ENCODE results near the gene MYMX. TPM values are rescaled to one million over a fixed set of nuclear protein-coding genes. Genes with fewer than 3 reads are reported as not detected.

MYMX gene
- total and polyA plus RNA-seq, 2 of the 13 experiments (the other 11 are each of a cell fraction or from before 2014, with no cell fraction given): not detected

- TF ChIP-seq ATF6 (CRISPR knock-in tag; conservative IDR thresholded peaks at IDR 0.05) (0 out of 2 replicates have a peak, but pooled peaks have one; percentile 18), KMT2B (CRISPR knock-in tag; IDR thresholded peaks at IDR 0.05) (peak; percentile 76; the same call in 1 of the 2 replicates), SPEN (CRISPR knock-in tag; IDR thresholded peaks at IDR 0.05; ENCODE audit: low read depth) (peak; percentile 69; the same call in 1 of the 2 replicates), POLR2AphosphoS2 (IDR thresholded peaks at IDR 0.05; ENCODE audit: low read depth, low read length) (peak; percentile 48; the same call in 1 of the 2 replicates), ZSCAN29 (CRISPR knock-in tag; conservative IDR thresholded peaks at IDR 0.05) (0 out of 2 replicates have a peak, but pooled peaks have one; percentile 73), PAXIP1 (CRISPR knock-in tag; conservative IDR thresholded peaks at IDR 0.05) (peak; percentile 44), HINFP (CRISPR knock-in tag; IDR thresholded peaks at IDR 0.05; ENCODE audit: low read depth) (peak; percentile 7; the same call in 1 of the 2 replicates), STAT5B (CRISPR knock-in tag; IDR thresholded peaks at IDR 0.05) (no peak), ZNF263 (CRISPR knock-in tag; IDR thresholded peaks at IDR 0.05) (peak; percentile 97), DNMT1 (CRISPR knock-in tag; IDR thresholded peaks at IDR 0.05) (0 out of 2 replicates have a peak, but pooled peaks have one; percentile 5), ZNF350 (CRISPR knock-in tag; IDR thresholded peaks at IDR 0.05; ENCODE audit: borderline replicate concordance, low read depth) (0 out of 2 replicates have a peak, but pooled peaks have one; percentile 85), MAZ (IDR thresholded peaks at IDR 0.05; ENCODE audit: borderline replicate concordance, low read depth, low read length) (no peak), MAZ (CRISPR knock-in tag; IDR thresholded peaks at IDR 0.05; ENCODE audit: low read depth) (no peak), PAWR (CRISPR knock-in tag; IDR thresholded peaks at IDR 0.05; ENCODE audit: borderline replicate concordance) (peak; percentile 20; the same call in 1 of the 2 replicates), TIGD3 (CRISPR knock-in tag; IDR thresholded peaks at IDR 0.05; ENCODE audit: borderline replicate concordance) (peak; percentile 48; the same call in 1 of the 2 replicates), RNF2 (conservative IDR thresholded peaks at IDR 0.05; ENCODE audit: low read depth) (no peak; the same call in 1 of the 2 replicates), FOSL2 (CRISPR knock-in tag; IDR thresholded peaks at IDR 0.05) (peak; percentile 94), CEBPB (IDR thresholded peaks at IDR 0.05; ENCODE audit: borderline replicate concordance, low read depth, low read length) (0 out of 2 replicates have a peak, but pooled peaks have one; percentile 1)
Observed at GRCh38 chr6:44237021-44237812, 20.5 kb downstream of the MYMX start (continued).
